Parathyroid adenoma (tissue), 2 donors: ENCODE measurements around the gene SLC7A14.

Source experiments
- H2AFZ ChIP-seq: fragments of 300-600 bp; sonication (generic); one replicate; pipeline ENCODE4 v1.7.0; 2017; ENCODE audit warnings: antibody characterized with exemption, mild to moderate bottlenecking
- H3K27ac ChIP-seq: fragments of 300-600 bp; sonication (generic); one replicate; pipeline ENCODE4 v1.7.0; 2017
- H3K27me3 ChIP-seq: fragments of 300-600 bp; sonication (generic); one replicate; pipeline ENCODE4 v1.7.0; 2017; ENCODE audit warnings: low read length; ENCODE audit not compliant: control insufficient read depth, insufficient read depth
- H3K36me3 ChIP-seq: fragments of 300-600 bp; sonication (generic); one replicate; pipeline ENCODE4 v1.7.0; 2017; ENCODE audit warnings: low read length; ENCODE audit not compliant: control insufficient read depth, insufficient read depth
- H3K4me1 ChIP-seq: fragments of 300-600 bp; sonication (generic); one replicate; pipeline ENCODE4 v1.7.0; 2017; ENCODE audit warnings: control low read depth
- H3K4me2 ChIP-seq: fragments of 300-600 bp; sonication (generic); one replicate; pipeline ENCODE4 v1.7.0; 2017; ENCODE audit warnings: low read length
- H3K4me3 ChIP-seq: fragments of 300-600 bp; sonication (generic); one replicate; pipeline ENCODE4 v1.7.0; 2017; ENCODE audit warnings: low read depth, low read length
- H3K79me2 ChIP-seq: fragments of 300-600 bp; sonication (generic); one replicate; pipeline ENCODE4 v1.7.0; 2017; ENCODE audit warnings: control low read depth
- H3K9ac ChIP-seq: fragments of 300-600 bp; sonication (generic); one replicate; pipeline ENCODE4 v1.7.0; 2017; ENCODE audit warnings: mild to moderate bottlenecking
- H3K9me3 ChIP-seq: fragments of 300-600 bp; sonication (generic); one replicate; pipeline ENCODE4 v1.7.0; 2017; ENCODE audit warnings: low read length; ENCODE audit not compliant: control insufficient read depth
- TF ChIP-seq, protein P1 (sequence below): fragments of 300-600 bp; sonication (generic); IDR thresholded peaks from one replicate; pipeline ENCODE4 v1.7.0; 2017; ENCODE audit warnings: antibody characterized with exemption, mild to moderate bottlenecking
- donor health status: primary hyperparathyroidism.

The SLC7A14 gene

GRCh38 chr3:170438836-170439235 is 147.0 kb downstream of the SLC7A14 start:
- no peak overlapping the region for H3K4me3 ChIP-seq
- H3K27me3 ChIP-seq = no peaks in the 10 kb centered on the region
- H3K9me3 ChIP-seq = no peaks in the 10 kb centered on the region
- no peak overlapping the region for H2AFZ ChIP-seq
- H3K79me2 ChIP-seq = no peaks in the 10 kb centered on the region
- no peak overlapping the region for H3K27ac ChIP-seq
- TF ChIP-seq, protein P1, sequence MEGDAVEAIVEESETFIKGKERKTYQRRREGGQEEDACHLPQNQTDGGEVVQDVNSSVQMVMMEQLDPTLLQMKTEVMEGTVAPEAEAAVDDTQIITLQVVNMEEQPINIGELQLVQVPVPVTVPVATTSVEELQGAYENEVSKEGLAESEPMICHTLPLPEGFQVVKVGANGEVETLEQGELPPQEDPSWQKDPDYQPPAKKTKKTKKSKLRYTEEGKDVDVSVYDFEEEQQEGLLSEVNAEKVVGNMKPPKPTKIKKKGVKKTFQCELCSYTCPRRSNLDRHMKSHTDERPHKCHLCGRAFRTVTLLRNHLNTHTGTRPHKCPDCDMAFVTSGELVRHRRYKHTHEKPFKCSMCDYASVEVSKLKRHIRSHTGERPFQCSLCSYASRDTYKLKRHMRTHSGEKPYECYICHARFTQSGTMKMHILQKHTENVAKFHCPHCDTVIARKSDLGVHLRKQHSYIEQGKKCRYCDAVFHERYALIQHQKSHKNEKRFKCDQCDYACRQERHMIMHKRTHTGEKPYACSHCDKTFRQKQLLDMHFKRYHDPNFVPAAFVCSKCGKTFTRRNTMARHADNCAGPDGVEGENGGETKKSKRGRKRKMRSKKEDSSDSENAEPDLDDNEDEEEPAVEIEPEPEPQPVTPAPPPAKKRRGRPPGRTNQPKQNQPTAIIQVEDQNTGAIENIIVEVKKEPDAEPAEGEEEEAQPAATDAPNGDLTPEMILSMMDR = no peak
- no peaks in the 10 kb centered on the region for H3K4me1 ChIP-seq
- H3K9ac ChIP-seq = no peak overlapping the region
- no peaks in the 10 kb centered on the region for H3K36me3 ChIP-seq
- no peak overlapping the region for H3K4me2 ChIP-seq

DNA sequence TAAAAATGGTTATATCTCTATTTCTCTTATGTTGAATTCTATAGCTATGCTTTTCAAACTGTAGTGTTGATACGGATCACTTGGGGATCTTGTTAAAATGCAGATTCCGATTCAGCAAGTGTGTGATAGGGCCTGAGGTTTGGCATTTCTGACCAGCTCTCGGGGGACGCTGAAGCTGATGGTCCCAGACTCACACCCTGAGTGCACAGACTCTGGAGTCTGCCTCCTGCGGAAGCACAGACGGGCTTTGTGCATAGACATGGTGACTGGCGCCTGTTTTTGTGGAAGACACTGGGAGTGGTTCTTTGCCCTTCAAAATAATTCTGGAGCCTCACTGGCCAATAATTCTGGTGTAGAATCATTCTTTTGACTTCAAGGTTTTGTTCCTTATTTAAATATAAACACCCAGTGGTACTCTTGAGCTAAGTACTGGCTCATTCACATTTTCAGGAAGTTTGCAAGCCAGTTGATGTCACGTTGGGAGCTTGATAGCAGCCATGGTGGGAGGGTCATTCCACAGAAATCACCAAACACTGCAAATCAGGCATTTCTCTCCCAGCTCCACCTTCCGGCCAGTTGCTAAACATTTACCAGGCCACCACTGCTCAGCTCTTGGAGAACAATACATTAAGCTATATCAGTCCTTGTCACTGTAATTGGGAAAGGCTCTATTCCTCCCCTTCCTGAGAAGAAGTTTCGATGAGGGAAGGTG is 148.0 kb downstream of the SLC7A14 start:
- Histone ChIP-seq H3K9me3 (no peaks in the 10 kb centered on the region), H3K4me2 (no peak overlapping the region), H3K9ac (no peak overlapping the region), H3K27ac (no peak overlapping the region), H3K4me3 (no peak overlapping the region), H3K79me2 (no peaks in the 10 kb centered on the region), H3K36me3 (no peaks in the 10 kb centered on the region), H3K4me1 (no peaks in the 10 kb centered on the region), H3K27me3 (no peaks in the 10 kb centered on the region), H2AFZ (no peak overlapping the region)
- TF ChIP-seq, protein P1 = no peak

DNA sequence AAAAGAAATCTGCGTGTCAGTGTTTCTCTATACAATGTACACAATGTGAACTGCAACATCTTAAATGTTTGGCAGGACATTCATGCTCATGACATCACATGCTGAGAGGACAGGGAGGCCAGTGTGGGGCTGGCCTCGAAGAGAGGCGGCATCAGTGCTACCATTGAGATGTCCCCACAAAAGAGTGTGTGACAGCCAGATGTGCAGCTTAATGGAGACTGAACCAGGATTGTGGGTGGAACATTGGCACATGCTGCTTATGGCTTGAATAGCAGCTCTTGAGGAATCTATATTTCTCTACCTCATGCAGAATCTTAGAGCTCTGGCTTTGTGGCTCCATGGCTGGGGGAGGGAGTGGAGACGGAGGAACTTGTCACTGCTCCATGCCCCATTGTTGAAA is 148.7 kb downstream of the SLC7A14 start:
- Histone ChIP-seq H3K27ac (no peak overlapping the region), H3K4me2 (no peak overlapping the region), H3K4me1 (no peaks in the 10 kb centered on the region), H3K9ac (no peak overlapping the region), H3K36me3 (no peaks in the 10 kb centered on the region), H2AFZ (no peak overlapping the region), H3K9me3 (no peaks in the 10 kb centered on the region), H3K79me2 (no peaks in the 10 kb centered on the region), H3K4me3 (no peak overlapping the region), H3K27me3 (no peaks in the 10 kb centered on the region)
- TF ChIP-seq, protein P1 = no peak

GRCh38 chr3:170436697-170437096 is 149.2 kb downstream of the SLC7A14 start:
- H3K4me1 ChIP-seq = no peaks in the 10 kb centered on the region
- no peak overlapping the region for H3K27ac ChIP-seq
- H3K79me2 ChIP-seq = no peaks in the 10 kb centered on the region
- no peak overlapping the region for H3K9ac ChIP-seq
- H3K36me3 ChIP-seq = no peaks in the 10 kb centered on the region
- H3K9me3 ChIP-seq = no peaks in the 10 kb centered on the region
- no peaks in the 10 kb centered on the region for H3K27me3 ChIP-seq
- TF ChIP-seq, protein P1 = no peak
- no peak overlapping the region for H3K4me2 ChIP-seq
- H3K4me3 ChIP-seq = no peak overlapping the region
- no peak overlapping the region for H2AFZ ChIP-seq

DNA sequence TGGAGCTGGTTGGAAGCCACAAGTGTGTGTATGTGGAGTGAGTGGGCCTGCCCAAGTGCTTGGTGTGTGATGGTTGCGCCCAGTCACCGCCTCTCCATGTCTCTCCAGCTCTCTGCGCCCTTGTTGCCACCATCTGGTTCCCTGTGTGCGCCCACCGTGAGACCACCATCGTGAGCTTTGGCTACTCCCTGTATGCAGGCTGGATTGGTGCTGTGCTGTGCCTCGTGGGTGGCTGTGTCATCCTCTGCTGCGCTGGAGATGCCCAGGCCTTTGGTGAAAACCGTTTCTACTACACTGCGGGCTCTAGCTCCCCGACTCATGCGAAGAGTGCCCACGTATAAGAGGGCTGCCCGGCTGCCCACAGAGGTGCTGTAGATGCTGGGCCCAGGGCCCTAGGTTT is 153.5 kb downstream of the SLC7A14 start:
- Histone ChIP-seq H3K27ac (no peak overlapping the region), H3K4me1 (no peaks in the 10 kb centered on the region), H3K9ac (no peak overlapping the region), H3K79me2 (no peaks in the 10 kb centered on the region), H2AFZ (no peak overlapping the region), H3K36me3 (no peaks in the 10 kb centered on the region), H3K4me3 (no peak overlapping the region), H3K4me2 (no peak overlapping the region), H3K9me3 (no peaks in the 10 kb centered on the region), H3K27me3 (no peaks in the 10 kb centered on the region)
- TF ChIP-seq, protein P1 = no peak
